Right renal pelvis (tissue), 4 donors: ENCODE measurements around the gene SETBP1. TPM values are rescaled to one million over a fixed set of nuclear protein-coding genes. Genes with fewer than 3 reads are reported as not detected.

ENCODE experiments used
- DNase-seq, 4 donors: peaks; one replicate each; pipeline ENCODE4 v3.0.0-alpha.2; 2013; ENCODE audit warnings: low read depth in 4 of 4, low spot score in 3 of 4, missing footprints in 1 of 4
- polyA plus RNA-seq, 4 donors: library from polyadenylated mRNA; unstranded; fragments of 120-200 nt; gene quantifications; one replicate each; pipeline ENCODE4 v1.2.1, GENCODE V29; 2013; ENCODE audit not compliant: insufficient read length in 4 of 4

Gene SETBP1
- polyA plus RNA-seq, 4 donors: 27.4 to 33.6 (median 32.1) TPM

DNA sequence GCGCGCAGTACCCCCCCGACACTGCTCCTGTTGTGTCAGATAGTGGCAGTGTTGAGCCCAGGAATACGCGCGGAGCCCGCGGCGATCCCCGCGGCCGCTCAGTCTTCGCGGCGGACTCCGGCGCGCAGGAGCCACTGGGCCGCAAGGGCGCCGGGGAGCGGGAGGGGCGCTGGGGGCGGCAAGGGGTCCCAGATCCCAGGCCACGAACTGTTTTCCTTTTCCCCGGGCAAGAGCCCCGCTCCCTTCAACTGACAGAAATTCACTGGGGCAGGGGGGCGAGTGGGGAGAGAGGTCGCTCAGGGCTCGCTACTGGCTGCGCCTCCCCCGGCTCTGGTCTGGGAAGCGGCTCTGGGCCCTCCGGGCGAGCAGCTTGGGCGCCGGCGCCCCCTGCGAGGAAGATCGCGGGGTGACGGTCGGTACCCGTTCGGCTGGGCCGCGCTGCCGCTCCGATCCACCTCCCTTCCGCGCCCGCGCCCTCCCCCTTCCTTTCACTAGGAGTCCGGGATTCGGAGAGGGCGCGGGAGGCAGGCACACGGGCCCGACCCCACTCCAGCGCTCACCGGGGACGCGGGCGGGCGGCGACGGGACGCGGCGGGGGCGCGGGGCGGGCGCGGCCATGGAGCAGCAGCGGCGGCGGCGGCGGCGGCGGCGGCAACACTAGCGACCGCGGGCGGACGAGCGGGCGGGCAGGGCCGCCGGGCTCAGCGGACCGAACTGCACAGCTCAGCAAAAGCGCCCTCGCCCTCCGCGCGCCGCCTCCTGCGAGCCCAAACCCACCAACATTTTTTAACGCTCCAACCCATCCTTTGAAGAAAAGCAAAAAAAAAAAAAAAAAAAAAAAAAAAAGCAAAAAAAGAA is 1.4 kb upstream of the SETBP1 start:
- peak; percentile 77 to 86 (median 81) for DNase-seq

DNA sequence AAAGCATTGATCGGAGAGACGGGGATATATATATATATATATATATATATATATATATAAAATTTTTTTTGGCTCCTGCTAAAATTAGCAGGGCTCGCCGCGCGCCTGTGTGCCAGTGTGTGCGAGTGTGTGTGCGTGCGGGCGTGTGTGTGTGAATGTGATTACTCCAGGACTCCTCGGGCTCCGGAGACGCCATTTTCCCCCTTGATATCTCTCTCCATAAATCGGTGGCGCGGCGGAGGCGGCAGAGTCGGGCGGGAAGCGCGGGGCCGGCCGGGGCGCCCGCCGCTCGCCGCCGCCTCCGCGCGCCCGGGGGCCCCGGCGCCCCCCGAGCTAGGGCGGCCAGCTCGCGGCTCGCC is 795 bp upstream of the SETBP1 start:
- DNase-seq: no peak

DNA sequence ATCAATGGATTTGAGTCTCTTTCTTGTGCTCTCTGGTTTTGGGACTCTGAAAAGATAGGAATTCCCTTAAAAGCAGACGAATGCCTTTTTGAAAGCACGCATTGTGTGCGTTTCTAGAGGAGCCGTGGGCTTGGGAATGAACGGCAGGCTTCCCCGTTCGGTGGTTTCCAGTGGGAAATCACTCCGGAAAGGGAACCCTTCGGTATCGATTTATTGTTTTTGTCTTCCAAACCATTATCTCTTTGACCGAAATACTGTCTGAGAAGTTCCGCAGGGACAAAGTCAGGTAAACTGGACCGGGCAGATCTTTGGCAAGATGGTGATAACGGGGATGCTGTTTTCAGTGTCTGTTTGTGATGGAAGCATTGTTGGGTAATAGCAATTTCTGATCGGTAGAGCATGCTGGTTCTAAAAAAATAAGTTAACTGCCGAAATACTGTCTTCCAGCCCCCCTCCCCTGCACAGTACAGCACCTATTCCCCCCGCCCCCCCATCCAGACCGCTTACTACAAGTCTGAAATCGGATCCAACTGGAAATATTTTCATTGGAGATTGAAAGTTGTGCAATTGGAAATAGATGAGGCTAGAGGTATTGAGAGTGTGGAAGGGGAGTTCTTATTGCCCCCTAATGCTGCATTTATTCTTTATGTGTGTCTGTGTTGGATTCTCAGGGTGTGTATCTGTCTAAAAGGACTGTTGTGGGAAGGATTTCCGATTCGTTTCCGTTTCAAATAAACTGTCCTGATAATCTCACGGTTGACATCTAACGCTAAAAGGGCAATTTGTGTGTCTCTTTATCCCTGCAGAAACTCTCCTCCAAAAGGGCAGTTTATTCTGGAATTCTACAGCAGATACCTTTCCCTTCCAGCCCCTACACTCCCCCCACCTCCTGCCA is 635 bp downstream of the SETBP1 start:
- DNase-seq: no peak

DNA sequence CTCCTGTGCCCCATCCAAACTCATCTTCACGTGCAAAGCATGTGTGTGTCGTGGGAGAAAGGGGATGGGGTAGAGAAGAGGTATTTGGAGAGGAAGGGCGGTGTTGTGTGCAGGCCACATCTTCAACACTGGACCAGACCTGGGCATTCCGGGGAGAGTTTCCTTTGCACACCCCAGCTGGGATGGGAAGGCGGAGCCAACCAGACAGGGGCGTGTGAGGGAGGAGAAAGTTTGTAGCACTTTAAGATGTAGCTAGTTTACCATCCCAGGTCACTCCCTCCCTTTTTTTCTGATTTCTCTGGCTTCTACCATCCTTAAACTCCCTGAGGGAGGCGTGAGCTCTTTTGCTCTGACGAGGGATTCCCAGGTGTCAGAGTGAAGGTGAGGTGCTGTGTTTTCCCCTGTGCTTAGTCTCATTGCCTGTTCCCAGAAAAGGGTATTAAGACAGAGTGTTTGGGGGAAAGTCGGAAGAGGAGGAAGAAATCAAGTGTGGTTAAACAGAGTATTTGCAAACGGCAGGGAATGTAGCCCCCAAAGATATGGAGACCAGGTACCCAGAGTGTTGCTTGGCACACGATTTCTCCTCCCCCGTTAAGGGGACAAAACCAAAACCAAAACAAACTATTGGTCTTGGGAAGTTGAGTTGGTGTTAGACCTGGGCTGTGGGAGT is 1.6 kb downstream of the SETBP1 start:
- DNase-seq: peak in 1 of 4 donors; percentile 53

DNA sequence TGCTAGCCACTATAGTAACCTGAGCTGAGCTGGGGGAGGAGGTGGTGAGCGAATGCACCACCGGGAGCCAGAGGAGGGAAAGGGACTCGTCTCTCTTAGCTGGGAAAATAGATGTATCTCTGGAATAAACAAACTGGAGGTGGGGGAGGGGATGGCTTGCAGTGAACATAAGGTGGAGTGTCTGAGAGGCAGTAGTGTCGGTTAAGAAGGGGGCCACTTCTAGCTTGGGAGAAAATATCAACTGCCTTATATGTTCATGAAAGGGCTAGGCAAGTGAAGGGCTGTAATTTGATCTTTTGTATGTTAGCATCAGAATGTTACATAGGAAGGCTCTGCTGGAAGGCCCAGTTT is 2.2 kb downstream of the SETBP1 start:
- DNase-seq: peak in 2 of 4 donors; percentile 61 to 65

DNA sequence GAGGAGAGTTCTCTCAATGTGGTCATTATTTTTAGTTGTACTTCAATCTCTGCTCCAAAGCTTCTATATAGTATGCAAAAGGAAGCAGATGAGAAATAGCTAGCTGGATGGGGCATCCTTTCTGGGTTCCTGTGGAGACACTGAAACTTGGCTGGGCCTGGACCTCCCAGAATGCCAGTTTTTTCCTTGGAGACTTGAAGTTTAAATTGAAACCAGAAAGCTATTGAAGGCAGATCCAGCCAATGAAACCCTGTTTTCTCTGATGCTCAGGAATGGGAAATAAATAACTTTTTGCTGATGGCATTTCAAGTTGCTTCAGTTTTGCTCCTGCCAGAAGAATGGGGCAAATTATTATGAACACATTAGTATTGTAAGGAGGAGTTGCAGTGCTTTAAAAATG is 2.9 kb downstream of the SETBP1 start:
- DNase-seq: no peak

DNA sequence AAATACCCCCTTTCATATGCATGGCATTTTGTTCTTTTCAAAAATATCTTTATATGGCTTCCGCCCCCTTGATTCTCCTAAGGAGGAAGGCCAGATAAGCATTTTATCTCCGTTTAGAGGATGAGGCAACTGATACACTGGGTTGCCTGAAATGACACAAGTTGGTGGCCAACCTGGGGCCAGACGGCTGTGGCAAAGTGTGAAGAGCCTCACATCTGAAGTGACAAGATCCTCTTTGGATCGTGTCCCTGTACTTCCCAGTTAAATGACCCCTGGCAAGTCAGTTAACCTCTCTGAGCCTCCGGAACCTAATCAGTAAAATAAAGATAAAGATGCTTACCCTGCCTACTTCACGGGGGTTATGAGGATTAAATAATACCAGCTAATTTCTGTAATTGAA is 4.6 kb downstream of the SETBP1 start:
- no peak for DNase-seq

DNA sequence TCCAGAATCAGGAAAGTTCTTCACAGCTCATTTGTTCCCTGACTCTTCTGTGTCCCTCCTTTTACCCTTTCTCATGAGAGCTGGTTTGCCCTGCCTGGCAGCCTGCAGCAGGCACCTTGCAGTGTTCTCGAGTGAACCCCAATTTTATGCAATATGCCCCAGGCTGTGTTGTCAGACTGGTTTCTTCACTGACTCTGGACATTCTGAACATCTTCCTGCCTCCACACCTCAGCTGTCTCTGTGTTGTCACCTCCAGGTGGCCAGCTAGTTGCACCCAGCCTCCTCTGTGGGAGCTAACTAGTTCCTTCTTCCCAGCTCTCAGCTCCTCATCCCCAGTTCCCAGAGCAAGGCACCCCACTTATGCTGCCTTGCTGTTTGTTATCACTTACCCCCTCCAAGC is 5.5 kb downstream of the SETBP1 start:
- no peak for DNase-seq

DNA sequence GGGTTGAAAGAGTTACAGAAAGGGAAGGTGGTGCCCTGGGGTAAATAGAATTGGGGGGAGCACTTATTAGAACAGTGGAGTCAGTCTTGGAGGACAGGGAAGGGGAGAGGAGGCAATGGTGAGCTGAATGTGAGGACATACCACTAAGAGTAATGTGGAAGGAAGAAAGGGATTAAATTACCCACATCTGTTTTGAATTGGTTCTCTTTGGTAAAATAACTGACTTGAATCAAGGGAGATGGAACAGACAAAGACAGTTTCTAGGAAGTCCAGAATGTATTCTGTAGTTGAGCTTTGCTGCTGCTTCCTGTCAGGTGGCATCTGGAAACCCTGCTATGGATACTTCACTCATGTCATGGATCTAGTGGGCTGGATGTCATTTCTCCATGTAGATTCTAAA is 6.7 kb downstream of the SETBP1 start:
- no peak for DNase-seq

DNA sequence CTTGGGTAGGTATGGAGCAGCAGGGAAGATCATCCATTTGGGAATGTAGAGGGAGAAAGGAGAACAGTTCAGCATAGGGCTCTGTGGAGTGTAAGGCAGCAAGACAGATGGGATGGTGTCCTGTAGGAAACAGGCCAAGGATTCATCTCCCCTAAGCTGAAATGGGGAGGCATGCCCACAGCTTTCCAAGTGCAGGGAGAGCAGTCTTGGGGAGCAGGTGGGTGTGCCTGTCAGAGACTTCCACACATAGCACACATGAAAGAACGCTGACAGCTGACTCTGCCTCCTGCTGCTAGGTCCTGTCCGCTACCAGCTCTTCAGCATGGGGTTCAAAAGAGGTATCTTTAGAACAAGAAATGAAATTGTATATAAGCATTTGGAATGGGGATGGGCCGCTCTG is 9.0 kb downstream of the SETBP1 start:
- DNase-seq: no peak

DNA sequence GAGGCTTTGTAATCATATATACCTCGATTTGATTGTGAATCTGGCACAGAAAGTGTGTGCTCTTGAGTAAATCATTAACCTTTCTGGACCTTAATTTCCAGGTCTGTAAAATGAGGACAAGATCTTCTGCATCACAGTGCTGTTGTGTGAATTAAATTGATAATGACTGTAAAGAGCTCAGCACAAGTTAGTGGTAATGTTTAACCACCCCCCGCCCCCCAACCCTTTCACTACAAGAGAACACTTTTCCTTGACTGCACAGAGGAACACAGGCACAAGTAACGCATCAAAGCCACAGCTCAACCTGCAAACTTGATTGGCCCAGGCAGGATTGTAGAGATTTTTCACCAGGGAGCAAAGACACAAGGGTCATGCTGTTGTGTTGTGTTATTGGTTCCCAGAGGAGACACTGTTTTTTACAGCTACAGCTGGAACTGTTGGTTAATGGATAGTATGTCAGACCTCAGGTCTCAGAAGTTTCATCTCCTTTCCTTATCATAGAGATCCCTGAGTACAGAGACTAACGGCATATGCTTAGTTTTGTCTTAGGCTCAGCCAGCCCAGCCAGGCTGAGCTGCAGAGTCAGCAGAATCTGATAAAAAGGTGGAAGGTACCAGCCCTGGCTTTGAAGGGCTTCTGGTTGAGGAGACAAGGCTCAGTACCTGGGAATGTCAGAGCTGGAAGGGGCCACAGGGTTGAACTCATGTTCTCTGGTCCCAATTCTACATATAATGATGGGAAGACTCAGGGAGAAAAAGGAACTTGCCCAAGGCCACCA is 10.6 kb downstream of the SETBP1 start:
- DNase-seq: no peak

DNA sequence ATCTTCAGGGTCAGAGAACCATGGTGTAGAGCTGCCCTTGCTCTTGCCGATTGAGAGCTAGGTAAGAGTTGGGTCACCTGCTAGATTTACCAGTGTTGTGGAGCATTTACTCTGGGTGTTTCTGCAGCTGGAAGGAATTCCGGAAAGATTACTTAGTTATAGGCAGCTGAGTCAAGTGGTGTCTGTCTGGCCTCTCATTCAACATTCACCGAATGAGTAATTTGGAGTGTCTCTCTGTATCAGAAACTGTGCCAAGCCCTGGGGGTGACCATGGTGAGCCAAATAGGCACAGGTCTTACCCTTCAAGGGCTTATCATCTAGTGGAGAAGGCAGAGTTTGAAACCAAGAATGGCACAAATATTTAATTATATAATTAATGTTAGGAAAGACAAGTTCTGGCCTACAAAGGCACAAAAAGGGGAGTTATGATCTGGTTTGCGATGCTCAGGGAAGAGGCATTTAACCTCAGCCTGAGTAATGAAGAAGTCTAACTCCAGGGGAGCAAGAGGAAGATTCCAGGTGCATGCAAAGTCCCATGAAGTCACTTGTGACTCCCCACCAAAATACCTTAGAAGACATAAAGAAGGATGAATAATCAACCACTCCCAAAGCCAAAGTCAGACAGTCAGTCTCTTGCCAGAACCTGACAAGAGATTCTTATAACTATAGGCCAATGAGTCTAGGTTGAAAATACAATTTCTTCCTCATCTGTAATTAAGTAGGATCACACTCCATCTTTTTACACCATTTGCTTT is 12.5 kb downstream of the SETBP1 start:
- DNase-seq: no peak

DNA sequence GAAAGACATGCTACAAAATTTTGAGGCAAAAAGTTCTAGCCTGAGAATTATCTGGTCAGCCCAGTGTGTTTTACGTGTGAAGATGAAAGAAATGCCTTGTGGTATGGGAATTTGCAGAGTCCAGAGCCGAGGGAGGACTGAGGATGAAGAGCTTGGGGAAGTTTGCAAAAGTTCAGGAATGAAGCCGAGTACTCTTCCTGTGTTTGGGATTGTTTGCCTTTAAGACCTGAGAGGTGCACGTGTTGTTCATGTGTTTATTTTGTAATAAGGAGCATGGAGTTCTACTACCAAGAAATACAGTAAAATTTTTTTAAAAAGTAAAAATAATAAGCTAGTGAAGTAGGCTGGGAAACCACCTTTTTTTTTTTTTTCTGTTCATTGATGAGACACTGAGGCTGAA is 14.8 kb downstream of the SETBP1 start:
- no peak for DNase-seq

DNA sequence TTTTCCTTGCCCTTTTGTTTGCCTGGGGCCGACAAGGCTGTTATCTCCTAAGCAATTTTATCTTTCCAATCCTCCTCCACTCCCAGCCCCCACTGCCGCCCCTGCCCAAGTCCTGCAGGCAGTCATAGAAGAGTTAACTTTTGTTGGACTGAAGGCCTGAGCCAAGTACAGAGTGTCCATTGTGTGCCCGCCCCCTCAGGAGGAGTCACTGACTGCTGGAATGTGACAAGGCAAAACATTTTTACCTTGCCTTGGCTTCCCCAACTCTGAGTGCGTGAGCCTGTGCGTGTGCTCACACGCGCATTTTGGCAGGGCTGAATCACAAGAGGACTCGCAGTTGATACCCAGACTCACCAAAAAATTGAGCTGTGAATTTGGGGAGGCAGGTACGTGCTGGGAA is 16.2 kb downstream of the SETBP1 start:
- no peak for DNase-seq

DNA sequence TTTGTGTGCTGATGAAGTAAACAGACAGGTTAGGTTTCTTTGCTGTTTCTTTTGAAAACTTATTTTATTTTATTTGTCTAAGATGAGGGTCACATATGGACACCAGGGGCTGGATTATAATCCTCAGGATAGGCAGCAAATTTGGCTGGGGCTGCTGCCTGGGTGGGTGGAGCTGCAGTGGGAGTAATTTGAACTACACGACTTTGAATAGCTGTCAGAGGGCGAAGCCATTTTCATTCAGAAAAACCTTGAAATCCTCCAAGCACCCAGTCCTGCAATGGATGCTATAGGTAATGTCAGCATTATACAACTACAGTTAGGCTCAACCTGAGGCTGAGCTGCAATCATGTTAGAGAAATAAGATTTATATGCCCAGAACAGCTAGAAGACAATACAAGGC is 16.6 kb downstream of the SETBP1 start:
- no peak for DNase-seq

DNA sequence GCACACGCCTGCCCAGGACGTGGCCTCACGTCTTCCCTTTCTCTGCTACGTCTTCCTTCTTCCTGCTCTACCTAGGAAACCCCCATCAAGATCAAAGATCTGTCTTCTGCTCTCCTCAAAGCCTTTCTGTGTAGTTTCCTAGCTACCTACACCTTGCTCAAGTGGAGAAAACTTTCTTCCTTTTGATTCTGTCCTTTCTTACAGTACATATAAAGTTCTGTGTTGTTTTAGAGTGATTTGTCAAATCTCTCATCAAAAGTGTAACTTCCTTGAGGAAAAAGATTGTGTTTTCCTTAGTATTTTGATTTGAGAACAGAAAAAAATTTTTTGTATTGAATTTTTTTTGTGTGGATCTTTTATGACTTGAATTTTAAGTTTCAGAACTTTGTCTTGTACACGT is 17.8 kb downstream of the SETBP1 start:
- DNase-seq: no peak

DNA sequence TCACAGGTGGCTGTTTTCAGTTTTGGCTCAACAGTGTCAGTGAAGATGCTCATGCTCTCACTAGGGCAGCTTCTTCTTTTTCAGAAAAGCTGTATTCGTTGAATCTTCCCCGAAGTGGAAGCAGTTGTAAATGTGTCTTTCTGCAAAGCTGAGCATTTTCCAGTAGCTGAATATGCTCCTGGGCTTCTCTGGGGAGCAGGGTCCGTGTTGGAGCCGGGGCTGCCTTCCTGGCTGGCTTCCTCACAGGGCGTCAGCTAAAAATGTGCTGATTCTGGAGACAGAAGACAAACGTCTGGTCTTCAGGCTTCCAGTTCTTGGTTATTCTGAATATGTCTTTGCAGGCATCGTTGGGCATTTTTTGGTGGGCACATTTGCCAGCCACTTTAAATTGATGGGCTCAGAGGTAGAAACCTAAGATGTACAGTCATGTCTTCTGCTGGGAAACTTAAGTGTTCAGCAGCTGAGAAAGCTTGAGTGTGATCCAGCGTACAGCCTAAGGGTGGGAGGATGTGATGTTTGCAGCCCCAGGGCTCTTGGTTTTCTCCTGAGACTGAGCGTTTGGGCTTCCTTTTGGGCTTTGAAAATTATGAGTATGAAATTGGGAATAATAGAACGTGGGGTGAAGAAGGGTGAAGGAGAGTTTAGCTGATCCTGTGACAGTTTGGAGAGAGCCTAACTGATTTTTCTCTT is 19.0 kb downstream of the SETBP1 start:
- DNase-seq: no peak

DNA sequence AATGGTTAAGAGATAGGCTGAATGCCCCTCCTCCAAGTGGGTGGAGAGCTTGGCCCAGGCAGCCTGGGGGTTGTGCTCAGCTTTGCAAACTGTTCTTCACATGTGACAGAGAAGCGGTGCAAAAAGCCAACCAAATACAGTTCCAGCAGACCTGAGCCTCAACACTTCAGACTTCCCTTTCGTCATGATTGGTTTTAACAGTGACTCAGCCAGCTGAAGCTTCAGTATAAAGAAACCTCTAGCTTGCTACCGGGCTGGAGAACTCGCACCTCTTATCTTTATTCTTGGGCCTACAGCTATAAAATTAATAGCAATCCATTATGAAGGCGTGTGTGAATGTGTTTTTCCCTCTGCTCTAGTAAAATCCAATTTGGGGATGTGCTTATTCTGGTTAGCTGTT is 20.0 kb downstream of the SETBP1 start:
- DNase-seq: no peak

DNA sequence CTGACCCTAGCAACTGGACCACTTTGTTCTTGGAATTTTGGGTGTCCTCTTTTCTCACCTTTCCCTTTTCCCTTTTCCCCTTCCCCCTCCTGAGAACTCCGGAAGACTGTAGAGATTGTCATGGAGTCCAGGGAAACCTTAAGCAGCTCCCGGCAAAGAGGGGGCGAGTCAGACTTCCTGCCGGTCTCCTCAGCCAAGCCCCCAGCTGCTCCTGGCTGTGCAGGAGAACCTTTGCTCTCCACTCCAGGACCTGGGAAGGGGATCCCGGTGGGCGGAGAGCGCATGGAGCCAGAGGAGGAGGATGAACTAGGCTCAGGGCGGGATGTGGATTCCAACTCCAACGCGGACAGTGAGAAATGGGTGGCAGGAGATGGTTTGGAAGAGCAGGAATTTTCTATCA is 20.5 kb downstream of the SETBP1 start:
- no peak for DNase-seq
